GM23248 (cell line): ENCODE measurements around the gene COL23A1. TPM values are rescaled to one million over a fixed set of nuclear protein-coding genes. Genes with fewer than 3 reads are reported as not detected.
"Not testable (repeated sequence)": the region's sequence is repeated elsewhere in the genome, so short reads cannot be mapped to it uniquely, and the experiment has no call there.

Source experiments
- DNase-seq: peaks from one replicate; pipeline ENCODE4 v3.0.0-alpha.2; 2015
- H2AFZ ChIP-seq: fragments of 200-600 bp; sonication (generic); 2 replicates; pipeline ENCODE4 v1.6.1; 2016; ENCODE audit warnings: antibody characterized with exemption
- H3F3A ChIP-seq: fragments of 200-600 bp; sonication (generic); 2 replicates; pipeline ENCODE4 v1.6.1; 2016; ENCODE audit warnings: mild to moderate bottlenecking, antibody characterized with exemption, mixed run types; ENCODE audit not compliant: insufficient read depth
- H3K27ac ChIP-seq: fragments of 200-600 bp; sonication (generic); 2 replicates; pipeline ENCODE4 v1.5.1; 2016; ENCODE audit warnings: mild to moderate bottlenecking
- H3K27me3 ChIP-seq: fragments of 200-600 bp; sonication (generic); replicated peaks from 2 replicates; pipeline ENCODE4 v1.6.1; 2016; ENCODE audit warnings: mild to moderate bottlenecking; ENCODE audit not compliant: insufficient read depth
- H3K36me3 ChIP-seq: fragments of 200-600 bp; sonication (generic); 2 replicates; pipeline ENCODE4 v1.6.1; 2016; ENCODE audit warnings: low read depth, mild to moderate bottlenecking
- H3K4me1 ChIP-seq: fragments of 200-600 bp; sonication (generic); 2 replicates; pipeline ENCODE4 v1.6.1; 2016; ENCODE audit warnings: mild to moderate bottlenecking; ENCODE audit not compliant: insufficient read depth
- H3K4me2 ChIP-seq: fragments of 200-600 bp; sonication (generic); one replicate; pipeline ENCODE4 v1.6.1; 2016; ENCODE audit warnings: mild to moderate bottlenecking; ENCODE audit not compliant: unreplicated experiment
- H3K4me3 ChIP-seq: fragments of 200-600 bp; sonication (generic); 2 replicates; pipeline ENCODE4 v1.5.1; 2016; ENCODE audit warnings: mild to moderate bottlenecking
- H3K79me2 ChIP-seq: fragments of 200-600 bp; sonication (generic); 2 replicates; pipeline ENCODE4 v1.6.1; 2016; ENCODE audit warnings: mild to moderate bottlenecking; ENCODE audit not compliant: insufficient read depth
- H3K9ac ChIP-seq: fragments of 200-600 bp; sonication (generic); 2 replicates; pipeline ENCODE4 v1.6.1; 2016; ENCODE audit warnings: mild to moderate bottlenecking
- H3K9me2 ChIP-seq: fragments of 200-600 bp; sonication (generic); 2 replicates; pipeline ENCODE4 v1.6.1; 2016; ENCODE audit warnings: mixed run types, mild to moderate bottlenecking, moderate library complexity; ENCODE audit not compliant: insufficient read depth
- H3K9me3 ChIP-seq: fragments of 200-600 bp; sonication (generic); one replicate; pipeline ENCODE4 v1.6.1; 2017; ENCODE audit warnings: low read depth
- H4K20me1 ChIP-seq: fragments of 200-600 bp; sonication (generic); 2 replicates; pipeline ENCODE4 v1.6.0; 2016; ENCODE audit not compliant: insufficient read depth
- EZH2 ChIP-seq: fragments of 200-600 bp; sonication (generic); IDR thresholded peaks from 2 replicates; pipeline ENCODE4 v1.6.1; 2018; ENCODE audit warnings: antibody characterized with exemption, mild to moderate bottlenecking; ENCODE audit not compliant: insufficient read depth, poor library complexity, severe bottlenecking
- EZH2phosphoT487 ChIP-seq: fragments of 200-600 bp; sonication (generic); IDR thresholded peaks from 2 replicates; pipeline ENCODE4 v1.6.1; 2018; ENCODE audit warnings: antibody characterized with exemption, moderate library complexity, mild to moderate bottlenecking, low read depth; ENCODE audit not compliant: insufficient read depth
- WGBS, 2 experiments: methylation state at CpG; one replicate each; pipeline ENCODE4 v1.1.6; 2015 to 2017; ENCODE audit warnings: low lambda C conversion rate in 2 of 2, low coverage in 1 of 2; ENCODE audit errors: missing lambda C conversion rate in 2 of 2; 5-methylcytosine and 5-hydroxymethylcytosine counted together
- in situ Hi-C: fragments of 300-500 bp; cut with MboI; formaldehyde crosslinking; loops from 2 replicates; pipeline ENCODE4 v1.15.0; 2020
- polyA plus RNA-seq: library from polyadenylated mRNA; unstranded; fragments of >200 nt; fragmentation: Nextera tagmentation; extraction: Ambion mirVana; gene quantifications from 2 replicates; pipeline ENCODE4 v1.2.1, GENCODE V29; 2016
- total RNA-seq: library from RNA; depleted of rRNA; stranded (reverse); fragments of >200 nt; shearing (Covaris generic); gene quantifications from 2 replicates; pipeline ENCODE4 v1.2.3, GENCODE V29; 2014

COL23A1 gene
- total and polyA plus RNA-seq, 2 experiments from 2014 or later, result not detected

- Histone ChIP-seq H3K9ac (peak overlapping the region; percentile 89), H3K4me3 (peak overlapping the region; percentile 92), H4K20me1 (no peaks in the 10 kb centered on the region), H3K27ac (peak overlapping the region; percentile 67), H3K36me3 (peaks cover 19% of the 10 kb centered on the region; the same call in 1 of the 2 replicates), H3K79me2 (peaks cover 35% of the 10 kb centered on the region), H3K27me3 (no peaks in the 10 kb centered on the region), H3K4me2 (peak overlapping the region; percentile 81), H3K9me2 (no peaks in the 10 kb centered on the region), H3F3A (peaks cover 14% of the 10 kb centered on the region; the same call in 1 of the 2 replicates), H2AFZ (peak overlapping the region; percentile 85), H3K9me3 (no peaks in the 10 kb centered on the region), H3K4me1 (peaks cover 9% of the 10 kb centered on the region)
- in situ Hi-C loops, result no loop called here
- DNase-seq, result no peak
- 30 to 33% methylated on average over 21 of the region's 21 CpGs for WGBS, 2 experiments
- no peak for TF ChIP-seq EZH2
- no peak for TF ChIP-seq EZH2phosphoT487
Measured at GRCh38 chr5:178231539-178232123, 358.6 kb downstream of the COL23A1 start.

- no peak overlapping the region for H2AFZ ChIP-seq
- in situ Hi-C loops, result no loop called here
- DNase-seq, result peak; percentile 71
- H3F3A ChIP-seq, result peaks cover 14% of the 10 kb centered on the region; the same call in 1 of the 2 replicates
- peak overlapping the region; percentile 89 for H3K9ac ChIP-seq
- peaks cover 39% of the 10 kb centered on the region for H3K79me2 ChIP-seq
- peaks cover 19% of the 10 kb centered on the region; the same call in 1 of the 2 replicates for H3K36me3 ChIP-seq
- H3K27me3 ChIP-seq, result no peaks in the 10 kb centered on the region
- peak overlapping the region; percentile 7; the same call in 1 of the 2 replicates for H3K27ac ChIP-seq
- TF ChIP-seq EZH2 (no peak), EZH2phosphoT487 (no peak)
- H3K4me2 ChIP-seq, result peak overlapping the region; percentile 81
- H3K4me1 ChIP-seq, result peaks cover 7% of the 10 kb centered on the region
- WGBS, 2 experiments, result 70 to 72% methylated on average over 9 of the region's 9 CpGs
- no peaks in the 10 kb centered on the region for H4K20me1 ChIP-seq
- H3K9me3 ChIP-seq, result no peaks in the 10 kb centered on the region
- H3K9me2 ChIP-seq, result no peaks in the 10 kb centered on the region
- H3K4me3 ChIP-seq, result peak overlapping the region; percentile 92
Measured at GRCh38 chr5:178230879-178231538, 359.2 kb downstream of the COL23A1 start.

DNA sequence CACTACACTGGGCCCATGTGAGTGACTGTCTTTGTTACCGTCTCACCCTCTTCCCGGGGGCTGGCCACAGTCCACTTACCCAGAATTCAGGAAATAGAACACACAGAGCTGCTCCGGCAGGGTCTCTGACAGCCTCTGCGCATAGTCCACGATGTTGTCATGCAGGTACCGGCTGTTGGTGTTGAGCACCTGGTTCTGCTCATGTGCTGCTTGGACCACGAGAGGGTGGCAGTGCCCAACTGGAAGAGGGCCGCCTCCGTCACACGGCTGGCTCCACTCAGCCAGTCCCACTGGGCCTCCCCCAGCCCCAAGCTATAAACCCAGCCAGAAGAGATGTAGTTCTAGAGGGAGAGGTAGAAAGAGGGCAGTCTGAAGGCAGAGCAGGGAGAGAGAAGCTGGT lies 360.3 kb downstream of the COL23A1 start:
- no peak overlapping the region for H3K4me3 ChIP-seq
- H3K27me3 ChIP-seq, result no peaks in the 10 kb centered on the region
- H3K9ac ChIP-seq, result no peak overlapping the region
- no peaks in the 10 kb centered on the region for H3K9me2 ChIP-seq
- no peak overlapping the region for H2AFZ ChIP-seq
- peaks cover 7% of the 10 kb centered on the region for H3K4me1 ChIP-seq
- TF ChIP-seq EZH2phosphoT487, result no peak
- H4K20me1 ChIP-seq, result no peaks in the 10 kb centered on the region
- H3K79me2 ChIP-seq, result peaks cover 39% of the 10 kb centered on the region
- no peak for DNase-seq
- WGBS, 2 experiments, result 88 to 89% methylated on average over 10 of the region's 10 CpGs
- no peaks in the 10 kb centered on the region for H3K9me3 ChIP-seq
- H3F3A ChIP-seq, result peaks cover 14% of the 10 kb centered on the region; the same call in 1 of the 2 replicates
- no peak overlapping the region for H3K4me2 ChIP-seq
- H3K27ac ChIP-seq, result no peak overlapping the region
- H3K36me3 ChIP-seq, result peaks cover 19% of the 10 kb centered on the region; the same call in 1 of the 2 replicates
- in situ Hi-C loops, result no loop called here

- in situ Hi-C loops, H3K4me1 ChIP-seq, H3K27me3 ChIP-seq, H3K9me2 ChIP-seq, H4K20me1 ChIP-seq, DNase-seq, H3K4me3 ChIP-seq, H3K9me3 ChIP-seq, H3K27ac ChIP-seq, H3K4me2 ChIP-seq, H3K9ac ChIP-seq, H2AFZ ChIP-seq: not testable (repeated sequence)
- 87 to 90% methylated on average over 13 of the region's 13 CpGs for WGBS, 2 experiments
- H3F3A ChIP-seq, result peaks cover 14% of the 10 kb centered on the region; the same call in 1 of the 2 replicates
- H3K36me3 ChIP-seq, result peaks cover 19% of the 10 kb centered on the region; the same call in 1 of the 2 replicates
- H3K79me2 ChIP-seq, result peaks cover 39% of the 10 kb centered on the region
Measured at GRCh38 chr5:178229111-178229510, 361.1 kb downstream of the COL23A1 start.
